Endodermal cell (in vitro differentiated cells): ENCODE results near the gene RYR3. TPM values are rescaled to one million over a fixed set of nuclear protein-coding genes. Genes with fewer than 3 reads are reported as not detected.
A peak's percentile ranks its signal among the peaks of the same experiment; 100 is the strongest.

Experiments
- DNase-seq: peaks from one replicate; pipeline ENCODE4 v3.0.0-alpha.2; 2017
- H3K27ac ChIP-seq: 2 replicates; pipeline ENCODE4 v1.5.1; 2013; ENCODE audit warnings: mild to moderate bottlenecking, low read depth, low read length, moderate library complexity
- H3K27me3 ChIP-seq: 2 replicates; pipeline ENCODE4 v1.6.1; 2013; ENCODE audit warnings: mild to moderate bottlenecking, low read length, moderate library complexity; ENCODE audit not compliant: insufficient read depth, control insufficient read depth, poor library complexity, severe bottlenecking
- H3K36me3 ChIP-seq: 2 replicates; pipeline ENCODE4 v1.7.0; 2013; ENCODE audit warnings: mild to moderate bottlenecking, low read length, moderate library complexity; ENCODE audit not compliant: control insufficient read depth, insufficient read depth
- H3K4me1 ChIP-seq: one replicate; pipeline ENCODE4 v1.7.0; 2013; ENCODE audit warnings: low read length; ENCODE audit not compliant: control insufficient read depth, insufficient read depth
- H3K4me3 ChIP-seq: 2 replicates; pipeline ENCODE4 v1.5.1; 2013; ENCODE audit warnings: mild to moderate bottlenecking, low read length, moderate library complexity
- H3K9ac ChIP-seq: 2 replicates; pipeline ENCODE4 v1.6.1; 2013; ENCODE audit warnings: mild to moderate bottlenecking, low read length, moderate library complexity; ENCODE audit not compliant: poor library complexity, severe bottlenecking; ENCODE audit errors: extremely low read depth
- H3K9me3 ChIP-seq: 2 replicates; pipeline ENCODE4 v1.6.1; 2013; ENCODE audit warnings: mild to moderate bottlenecking, low read length, moderate library complexity; ENCODE audit not compliant: control insufficient read depth
- H3K27ac Mint-ChIP-seq: 2 replicates; pipeline ENCODE4 v1.8.0; 2020; ENCODE audit warnings: mixed read lengths
- H3K27me3 Mint-ChIP-seq: 2 replicates; pipeline ENCODE4 v1.8.0; 2021; ENCODE audit warnings: mild to moderate bottlenecking, mixed read lengths; ENCODE audit not compliant: insufficient read depth
- H3K36me3 Mint-ChIP-seq: 2 replicates; pipeline ENCODE4 v1.8.0; 2020; ENCODE audit warnings: low read depth, mixed read lengths
- H3K4me1 Mint-ChIP-seq: 2 replicates; pipeline ENCODE4 v1.8.0; 2020; ENCODE audit warnings: mixed read lengths
- H3K4me3 Mint-ChIP-seq: 2 replicates; pipeline ENCODE4 v1.8.0; 2020; ENCODE audit warnings: mild to moderate bottlenecking, moderate library complexity, mixed read lengths
- H3K9me3 Mint-ChIP-seq: 2 replicates; pipeline ENCODE4 v1.8.0; 2020; ENCODE audit warnings: mild to moderate bottlenecking, mixed read lengths
- CTCF ChIP-seq: fragments of 200-600 bp; sonication (generic); conservative IDR thresholded peaks from 2 replicates; pipeline ENCODE4 v1.5.0; 2021; ENCODE audit warnings: antibody characterized with exemption, mild to moderate bottlenecking
- WGBS, 2 experiments: methylation state at CpG; one replicate each; pipeline versions ENCODE4 v1.1.5 to v1.1.7; 2013; ENCODE audit warnings: missing lambda C conversion rate in 2 of 2, mixed read lengths in 1 of 2; ENCODE audit not compliant: insufficient coverage in 1 of 2, insufficient read length in 1 of 2; 5-methylcytosine and 5-hydroxymethylcytosine counted together
- total RNA-seq, 2 donors: library from RNA; stranded (reverse); fragmentation: NEBNext Ultra II Directional in 1 of 2; extraction: Animal tissue kit (Norgen Biotek cat#: 25700) in 1 of 2; gene quantifications; 2 replicates in 1 of 2; 3 replicates in 1 of 2; pipeline ENCODE4 v1.2.1, GENCODE V29; 2021

RYR3 gene
- total RNA-seq, 2 donors from 2014 or later, result 0.71 to 1.4 TPM

- Histone ChIP-seq H3K4me3 (peak overlapping the region; percentile 16), H3K36me3 (no peaks in the 10 kb centered on the region), H3K9me3 (no peaks in the 10 kb centered on the region), H3K9ac (no peak overlapping the region), H3K27ac (no peak overlapping the region), H3K4me1 (peaks cover 4% of the 10 kb centered on the region), H3K27me3 (no peaks in the 10 kb centered on the region)
- WGBS, 2 experiments, result 66 to 80% methylated on average over 1 to 3 of the region's 3 CpGs
- no peaks in the 10 kb centered on the region for H3K36me3 Mint-ChIP-seq
- no peaks in the 10 kb centered on the region for H3K27me3 Mint-ChIP-seq
- peak; percentile 73 for DNase-seq
- no peak overlapping the region for H3K27ac Mint-ChIP-seq
- H3K4me1 Mint-ChIP-seq, result peaks cover 27% of the 10 kb centered on the region
- H3K4me3 Mint-ChIP-seq, result no peak overlapping the region
- no peak for TF ChIP-seq CTCF
- no peaks in the 10 kb centered on the region for H3K9me3 Mint-ChIP-seq
Observed at GRCh38 chr15:33559207-33559890, 248.6 kb downstream of the RYR3 start.

- no peaks in the 10 kb centered on the region for H3K27me3 Mint-ChIP-seq
- DNase-seq, result no peak
Observed at GRCh38 chr15:33561407-33561806, 250.6 kb downstream of the RYR3 start.

GRCh38 chr15:33561967-33562366, 251.2 kb downstream of the RYR3 start:
- Histone ChIP-seq H3K9ac (no peak overlapping the region), H3K4me1 (peaks cover 4% of the 10 kb centered on the region), H3K27me3 (no peaks in the 10 kb centered on the region), H3K36me3 (no peaks in the 10 kb centered on the region), H3K27ac (no peak overlapping the region), H3K4me3 (no peak overlapping the region), H3K9me3 (peaks cover 6% of the 10 kb centered on the region)
- Mint-ChIP-seq H3K27me3 (no peaks in the 10 kb centered on the region), H3K4me3 (no peak overlapping the region), H3K4me1 (peaks cover 27% of the 10 kb centered on the region), H3K36me3 (no peaks in the 10 kb centered on the region), H3K9me3 (no peaks in the 10 kb centered on the region), H3K27ac (no peak overlapping the region)
- no peak for TF ChIP-seq CTCF
- DNase-seq, result no peak
- 99 to 100% methylated on average over 2 to 5 of the region's 5 CpGs for WGBS, 2 experiments

More at GRCh38 chr15:33561407-33561806, 250.6 kb downstream of the RYR3 start:
- Histone ChIP-seq H3K27ac (no peak overlapping the region), H3K4me1 (peaks cover 4% of the 10 kb centered on the region), H3K9ac (no peak overlapping the region), H3K36me3 (no peaks in the 10 kb centered on the region), H3K9me3 (peaks cover 6% of the 10 kb centered on the region), H3K4me3 (no peak overlapping the region), H3K27me3 (no peaks in the 10 kb centered on the region)
- no peaks in the 10 kb centered on the region for H3K36me3 Mint-ChIP-seq
- peaks cover 27% of the 10 kb centered on the region for H3K4me1 Mint-ChIP-seq
- no peak overlapping the region for H3K27ac Mint-ChIP-seq
- H3K9me3 Mint-ChIP-seq, result no peaks in the 10 kb centered on the region
- no peak for TF ChIP-seq CTCF
- H3K4me3 Mint-ChIP-seq, result no peak overlapping the region
- 87 to 88% methylated on average over 3 of the region's 3 CpGs for WGBS, 2 experiments
